Measurements from ENCODE around the gene R3HDM4.

The R3HDM4 gene

DNA sequence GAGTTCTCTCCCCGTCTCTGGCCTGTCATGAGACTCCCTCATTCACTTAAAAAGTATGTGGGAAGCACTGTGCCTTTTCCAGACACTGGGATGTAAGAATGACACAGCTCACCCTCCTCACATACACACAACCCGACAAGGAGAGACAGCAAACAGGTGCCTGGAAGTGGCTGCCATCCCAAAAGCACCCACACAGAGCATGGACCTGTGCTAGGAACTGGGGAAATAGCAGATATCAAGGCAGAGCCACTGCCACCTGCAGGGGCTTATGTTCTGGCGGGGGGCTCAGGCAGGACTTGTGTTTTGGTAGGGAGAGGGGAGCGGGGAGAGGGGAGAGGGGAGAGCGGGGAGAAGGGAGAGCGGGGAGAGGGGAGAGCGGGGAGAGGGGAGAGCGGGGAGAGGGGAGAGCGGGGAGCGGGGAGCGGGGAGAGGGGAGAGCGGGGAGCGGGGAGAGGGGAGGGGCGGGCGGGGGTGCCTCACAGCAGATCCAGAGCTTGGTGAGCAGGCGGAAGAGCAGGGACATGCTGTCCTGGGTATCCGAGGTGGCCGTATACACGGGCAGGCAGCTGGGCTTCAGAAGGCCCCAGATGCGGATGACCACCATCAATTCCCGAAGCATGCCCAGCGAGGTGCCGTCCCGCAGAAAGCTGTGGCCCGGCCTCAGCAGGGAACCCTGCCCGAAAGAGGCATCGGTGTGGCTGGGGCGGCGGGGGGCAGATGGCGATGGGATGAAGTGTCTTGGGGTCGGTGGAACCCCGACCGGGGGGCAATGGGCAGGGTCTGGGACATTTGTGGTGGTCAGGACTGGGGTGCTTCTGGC lies 41.4 kb downstream of the R3HDM4 start:
- TF ChIP-seq, protein P1, sequence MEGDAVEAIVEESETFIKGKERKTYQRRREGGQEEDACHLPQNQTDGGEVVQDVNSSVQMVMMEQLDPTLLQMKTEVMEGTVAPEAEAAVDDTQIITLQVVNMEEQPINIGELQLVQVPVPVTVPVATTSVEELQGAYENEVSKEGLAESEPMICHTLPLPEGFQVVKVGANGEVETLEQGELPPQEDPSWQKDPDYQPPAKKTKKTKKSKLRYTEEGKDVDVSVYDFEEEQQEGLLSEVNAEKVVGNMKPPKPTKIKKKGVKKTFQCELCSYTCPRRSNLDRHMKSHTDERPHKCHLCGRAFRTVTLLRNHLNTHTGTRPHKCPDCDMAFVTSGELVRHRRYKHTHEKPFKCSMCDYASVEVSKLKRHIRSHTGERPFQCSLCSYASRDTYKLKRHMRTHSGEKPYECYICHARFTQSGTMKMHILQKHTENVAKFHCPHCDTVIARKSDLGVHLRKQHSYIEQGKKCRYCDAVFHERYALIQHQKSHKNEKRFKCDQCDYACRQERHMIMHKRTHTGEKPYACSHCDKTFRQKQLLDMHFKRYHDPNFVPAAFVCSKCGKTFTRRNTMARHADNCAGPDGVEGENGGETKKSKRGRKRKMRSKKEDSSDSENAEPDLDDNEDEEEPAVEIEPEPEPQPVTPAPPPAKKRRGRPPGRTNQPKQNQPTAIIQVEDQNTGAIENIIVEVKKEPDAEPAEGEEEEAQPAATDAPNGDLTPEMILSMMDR (IDR thresholded peaks at IDR 0.05; ENCODE audit: low read depth, low read length), result no peak
- DNase-seq (ENCODE audit: extremely low read depth, low read depth), result no peak

DNA sequence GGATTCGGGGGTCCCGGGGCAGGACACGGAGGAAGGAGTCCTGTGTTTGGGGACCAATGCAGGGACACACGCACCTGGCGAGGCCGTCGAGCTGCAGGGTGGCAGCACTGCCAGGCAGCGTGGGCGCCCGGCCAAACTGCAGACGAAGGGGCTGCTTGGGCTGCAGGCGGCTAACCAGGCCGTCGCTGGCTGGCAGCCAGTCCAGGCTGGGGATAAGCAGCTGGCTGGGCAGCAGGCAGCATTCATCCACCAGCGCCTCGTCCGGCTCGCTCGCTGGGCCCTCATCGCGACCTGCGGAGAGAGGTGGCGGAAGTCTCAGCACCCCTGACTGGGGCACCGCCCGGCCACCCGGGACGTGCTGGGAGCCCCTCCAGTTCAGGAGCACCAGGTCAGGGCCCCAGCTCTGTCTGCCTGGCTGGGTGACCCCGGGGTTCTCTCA lies 42.0 kb downstream of the R3HDM4 start:
- DNase-seq (ENCODE audit: extremely low read depth, low read depth), result no peak
- TF ChIP-seq, protein P1 (IDR thresholded peaks at IDR 0.05; ENCODE audit: low read depth, low read length), result no peak

DNA sequence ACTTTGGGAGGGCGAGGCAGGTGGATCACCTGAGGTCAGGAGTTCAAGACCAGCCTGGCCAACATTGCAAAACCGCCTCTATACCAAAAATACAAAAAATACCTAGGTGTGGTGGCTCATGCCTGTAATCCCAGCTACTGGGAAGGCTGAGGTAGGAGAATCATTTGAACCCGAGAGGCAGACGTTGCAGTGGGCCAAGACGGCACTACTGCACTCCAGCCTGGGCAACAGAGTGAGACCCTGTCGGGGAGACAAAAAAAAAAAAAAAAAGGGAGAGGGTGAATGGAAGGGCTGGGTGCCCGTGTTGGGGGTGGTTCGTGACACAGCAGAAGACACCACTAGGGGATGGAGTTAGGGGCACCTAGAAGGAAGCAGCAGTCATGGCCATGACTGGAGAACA lies 42.7 kb downstream of the R3HDM4 start:
- TF ChIP-seq, protein P1 (IDR thresholded peaks at IDR 0.05; ENCODE audit: low read depth, low read length), result no peak
- no peak for DNase-seq (ENCODE audit: extremely low read depth, low read depth)

DNA sequence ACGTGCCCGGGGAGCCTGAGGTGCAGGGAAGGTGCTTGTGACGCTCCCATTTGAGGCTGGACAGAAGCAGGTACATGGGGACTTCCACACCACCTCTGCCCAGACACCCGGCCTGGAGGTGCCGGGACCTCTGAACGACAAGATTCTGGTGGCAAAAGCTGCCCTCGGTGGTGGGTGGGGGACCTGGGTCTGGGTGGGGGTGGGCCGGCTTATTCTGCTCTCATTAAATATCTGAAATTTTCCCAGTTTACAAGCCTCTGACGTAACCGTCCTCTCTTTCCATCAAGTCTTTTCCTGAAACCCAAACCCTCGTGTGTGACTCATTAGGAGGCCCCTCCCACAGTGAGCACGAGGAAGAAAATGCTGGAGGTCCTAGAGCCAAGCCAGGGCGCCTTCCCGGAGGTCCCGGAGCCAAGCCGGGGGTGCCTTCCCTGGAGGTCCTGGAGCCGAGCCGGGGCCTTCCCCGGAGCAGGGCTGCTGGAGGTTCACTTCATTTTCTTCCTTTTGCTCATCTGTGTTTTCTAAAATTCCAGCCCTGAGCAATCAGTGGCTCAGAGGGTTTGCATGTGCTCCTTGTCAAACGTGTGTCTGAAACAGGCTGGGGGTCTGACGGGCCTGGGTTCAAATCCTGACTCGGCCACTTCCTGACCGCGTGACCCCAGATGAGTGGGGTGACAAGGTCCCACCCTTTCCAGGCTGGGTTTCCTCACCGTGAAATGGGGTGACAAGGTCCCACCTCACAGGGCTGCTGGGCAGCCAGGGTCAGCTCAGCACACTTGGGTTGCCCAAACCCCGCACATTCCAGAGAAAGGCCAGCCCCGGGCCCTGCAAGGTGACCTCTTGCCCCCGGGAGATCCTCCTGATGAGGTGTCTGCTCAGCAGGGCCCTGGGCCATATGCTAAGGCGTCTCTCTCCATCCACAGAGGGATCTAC lies 43.5 kb downstream of the R3HDM4 start:
- peak; percentile 85 for DNase-seq (ENCODE audit: extremely low read depth, low read depth)

DNA sequence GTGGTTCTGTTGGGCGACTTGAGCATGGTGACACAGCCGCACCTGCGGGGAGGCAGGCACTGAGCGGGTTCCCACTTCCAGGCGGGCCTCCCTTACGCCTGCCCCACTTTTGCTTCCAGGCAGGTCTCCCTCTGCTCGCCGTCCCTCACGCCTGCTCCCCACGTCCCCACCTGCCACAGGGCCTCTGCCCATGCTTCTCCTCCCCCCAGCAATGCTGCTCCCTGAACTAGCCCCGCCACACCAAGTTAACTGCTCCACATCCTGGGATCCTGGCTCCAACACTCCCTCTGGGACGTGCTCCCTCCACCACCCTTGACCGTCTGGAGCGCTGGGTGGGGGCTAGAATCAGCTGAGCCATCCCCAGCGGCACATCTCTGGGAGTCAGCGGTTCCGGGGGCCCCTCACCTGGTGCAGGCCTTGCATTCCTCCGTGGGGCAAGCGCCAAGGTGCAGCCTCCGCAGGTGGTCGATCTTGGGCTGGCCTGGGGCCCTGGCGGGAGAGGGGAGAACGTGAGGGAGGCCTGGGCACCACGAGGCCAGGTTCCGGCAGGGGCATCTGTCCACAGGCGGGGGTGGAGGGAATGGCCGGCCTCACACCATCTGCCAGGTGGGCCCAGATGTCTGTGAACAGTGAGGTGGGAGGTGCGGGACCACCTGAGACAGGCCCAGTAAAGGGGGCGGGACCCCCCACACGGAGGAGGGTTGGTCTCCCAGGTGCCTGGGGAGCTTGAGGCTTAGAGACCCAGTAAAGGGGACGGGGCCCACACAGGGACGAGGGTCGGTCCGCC lies 44.4 kb downstream of the R3HDM4 start:
- no peak for DNase-seq (ENCODE audit: extremely low read depth, low read depth)
- TF ChIP-seq, protein P1 (IDR thresholded peaks at IDR 0.05; ENCODE audit: low read depth, low read length), result no peak

More for the DNA sequence above, 43.5 kb downstream of the R3HDM4 start:
- TF ChIP-seq, protein P1 (IDR thresholded peaks at IDR 0.05; ENCODE audit: low read depth, low read length), result no peak

DNA sequence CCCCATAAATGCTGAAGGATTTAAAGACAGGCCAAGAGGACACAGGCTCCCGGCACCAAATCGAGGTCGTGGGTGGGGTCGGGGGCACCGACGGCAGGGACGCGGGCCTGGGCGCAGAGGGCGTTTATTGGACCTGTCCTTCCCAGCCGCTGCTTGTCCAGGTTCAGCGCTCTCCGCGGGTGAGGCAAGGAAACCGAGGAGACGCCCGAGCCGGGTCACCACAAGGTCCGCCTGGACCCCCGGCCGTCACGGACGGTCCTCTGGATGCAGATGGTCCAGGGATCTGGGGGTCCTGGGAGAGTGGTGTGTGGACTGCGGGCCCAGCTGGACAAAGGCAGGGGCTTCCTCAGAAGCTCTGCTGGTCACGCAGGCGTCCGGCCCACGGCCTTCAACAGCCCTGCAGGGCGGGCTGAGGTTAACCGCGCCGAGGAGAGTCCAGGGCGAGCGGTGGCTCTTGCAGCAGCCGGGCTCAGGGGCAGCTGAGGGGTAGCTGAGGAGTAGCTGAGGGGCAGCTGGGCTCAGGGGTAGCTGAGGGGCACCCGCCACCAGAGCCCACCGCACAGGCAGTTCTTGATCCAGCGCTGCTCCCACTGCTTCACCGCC lies 45.1 kb downstream of the R3HDM4 start:
- no peak for DNase-seq (ENCODE audit: extremely low read depth, low read depth)
- TF ChIP-seq, protein P1 (IDR thresholded peaks at IDR 0.05; ENCODE audit: low read depth, low read length), result no peak
